Sigmoid colon (tissue), 4 donors: Measurements from ENCODE around the gene FOXC1.

ENCODE experiments used
- EP300 ChIP-seq, 4 donors: sonication (generic); formaldehyde crosslinking; IDR thresholded peaks; one replicate each; pipeline ENCODE4 v1.6.1; 2017; ENCODE audit warnings: antibody characterized with exemption in 4 of 4
- POLR2A ChIP-seq, 2 donors: fragments of 450-650 bp; IDR thresholded peaks; one replicate each; pipeline ENCODE4 v1.6.1; 2016; ENCODE audit warnings: antibody characterized with exemption in 2 of 2, mild to moderate bottlenecking in 2 of 2, moderate library complexity in 2 of 2
- TF ChIP-seq, protein P1 (sequence below), 4 experiments: fragments of 450-650 bp in 3 of 4; fragments of 200-600 bp in 1 of 4; IDR thresholded peaks; one replicate each; pipeline ENCODE4 v1.5.1; 2016 to 2019; ENCODE audit warnings: antibody characterized with exemption in 4 of 4, mild to moderate bottlenecking in 3 of 4, moderate library complexity in 2 of 4

DNA sequence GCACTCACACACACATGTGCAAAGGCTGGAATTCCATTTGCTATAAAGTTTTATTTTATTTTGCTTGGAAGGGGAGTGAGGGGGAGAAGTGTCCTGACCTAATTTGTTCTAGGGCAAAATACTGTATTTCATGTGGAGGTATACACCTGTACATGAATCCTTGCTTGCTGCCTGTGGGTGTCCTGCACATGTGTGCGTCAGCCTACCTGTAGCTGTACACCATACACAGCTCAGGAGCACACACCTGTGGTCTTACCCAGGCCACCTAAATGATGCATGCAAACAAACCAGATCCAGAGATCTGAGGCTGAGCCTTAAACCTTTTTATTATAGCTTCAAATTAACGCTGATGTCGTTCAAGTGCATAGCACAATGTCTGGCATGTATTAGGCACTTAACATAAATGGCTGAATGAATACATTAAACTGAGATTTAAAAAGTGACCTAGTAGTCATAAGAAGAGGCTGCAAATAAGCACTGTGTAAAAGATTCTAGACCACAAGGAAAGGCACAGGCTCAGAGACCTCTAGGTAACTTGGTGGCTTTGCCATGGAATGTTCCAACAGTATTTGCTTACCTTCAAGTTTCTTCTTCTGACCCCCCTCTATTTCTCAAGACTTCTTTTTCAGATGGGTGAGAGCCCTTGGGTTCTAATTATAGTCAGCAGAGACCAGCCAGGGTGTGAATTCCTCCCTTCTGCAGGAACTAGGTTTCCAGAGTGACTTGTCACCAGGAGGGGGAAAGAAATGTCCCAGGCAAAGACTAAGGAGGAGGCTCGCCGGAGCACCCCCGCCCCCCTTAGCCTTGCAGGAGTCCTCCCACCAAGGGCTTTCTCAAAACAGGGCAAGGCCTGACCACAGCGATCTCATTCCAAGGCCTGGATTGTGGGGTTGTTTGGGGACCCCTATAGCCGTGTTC lies 13.4 kb downstream of the FOXC1 start:
- TF ChIP-seq POLR2A (IDR thresholded peaks at IDR 0.05) (no peak), EP300 (IDR thresholded peaks at IDR 0.05) (no peak)
- TF ChIP-seq, protein P1, sequence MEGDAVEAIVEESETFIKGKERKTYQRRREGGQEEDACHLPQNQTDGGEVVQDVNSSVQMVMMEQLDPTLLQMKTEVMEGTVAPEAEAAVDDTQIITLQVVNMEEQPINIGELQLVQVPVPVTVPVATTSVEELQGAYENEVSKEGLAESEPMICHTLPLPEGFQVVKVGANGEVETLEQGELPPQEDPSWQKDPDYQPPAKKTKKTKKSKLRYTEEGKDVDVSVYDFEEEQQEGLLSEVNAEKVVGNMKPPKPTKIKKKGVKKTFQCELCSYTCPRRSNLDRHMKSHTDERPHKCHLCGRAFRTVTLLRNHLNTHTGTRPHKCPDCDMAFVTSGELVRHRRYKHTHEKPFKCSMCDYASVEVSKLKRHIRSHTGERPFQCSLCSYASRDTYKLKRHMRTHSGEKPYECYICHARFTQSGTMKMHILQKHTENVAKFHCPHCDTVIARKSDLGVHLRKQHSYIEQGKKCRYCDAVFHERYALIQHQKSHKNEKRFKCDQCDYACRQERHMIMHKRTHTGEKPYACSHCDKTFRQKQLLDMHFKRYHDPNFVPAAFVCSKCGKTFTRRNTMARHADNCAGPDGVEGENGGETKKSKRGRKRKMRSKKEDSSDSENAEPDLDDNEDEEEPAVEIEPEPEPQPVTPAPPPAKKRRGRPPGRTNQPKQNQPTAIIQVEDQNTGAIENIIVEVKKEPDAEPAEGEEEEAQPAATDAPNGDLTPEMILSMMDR (IDR thresholded peaks at IDR 0.05): no peak
